Fibroblast of skin of left quadriceps (primary cell): Measurements from ENCODE around the gene SLC22A17.

Source experiments
- DNase-seq, 2 experiments: peaks; one replicate each; pipeline ENCODE4 v3.0.0-alpha.2; 2013; ENCODE audit warnings: low read depth in 2 of 2

The SLC22A17 gene

DNA sequence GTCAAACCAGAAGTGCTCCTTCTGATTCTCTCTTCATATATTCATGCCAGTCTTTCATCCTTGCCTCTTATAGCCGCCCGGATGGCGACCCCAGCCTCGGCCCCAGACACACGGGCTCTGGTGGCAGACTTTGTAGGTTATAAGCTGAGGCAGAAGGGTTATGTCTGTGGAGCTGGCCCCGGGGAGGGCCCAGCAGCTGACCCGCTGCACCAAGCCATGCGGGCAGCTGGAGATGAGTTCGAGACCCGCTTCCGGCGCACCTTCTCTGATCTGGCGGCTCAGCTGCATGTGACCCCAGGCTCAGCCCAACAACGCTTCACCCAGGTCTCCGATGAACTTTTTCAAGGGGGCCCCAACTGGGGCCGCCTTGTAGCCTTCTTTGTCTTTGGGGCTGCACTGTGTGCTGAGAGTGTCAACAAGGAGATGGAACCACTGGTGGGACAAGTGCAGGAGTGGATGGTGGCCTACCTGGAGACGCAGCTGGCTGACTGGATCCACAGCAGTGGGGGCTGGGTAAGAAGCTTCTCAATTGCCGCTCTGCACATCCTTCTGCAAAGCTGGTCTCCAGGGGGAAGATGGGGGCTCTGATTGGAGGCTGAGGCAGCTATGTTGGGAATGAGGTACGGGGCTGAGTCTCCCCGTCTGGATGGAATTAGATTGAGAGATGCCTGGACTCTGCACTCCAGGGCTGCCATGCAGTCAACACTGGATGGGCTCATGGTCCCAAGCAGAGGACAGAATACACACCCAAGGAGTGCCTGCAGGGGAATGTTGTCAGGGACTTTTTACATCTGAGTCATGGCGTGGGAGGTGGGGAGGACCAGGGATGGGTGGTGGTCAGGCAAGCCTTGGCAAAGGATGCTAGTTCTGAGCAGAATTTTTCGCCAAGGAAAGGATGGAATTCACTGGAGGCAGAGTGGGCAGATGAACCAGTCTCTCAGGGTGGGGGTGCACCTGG lies 44.7 kb downstream of the SLC22A17 start:
- DNase-seq: no peak

DNA sequence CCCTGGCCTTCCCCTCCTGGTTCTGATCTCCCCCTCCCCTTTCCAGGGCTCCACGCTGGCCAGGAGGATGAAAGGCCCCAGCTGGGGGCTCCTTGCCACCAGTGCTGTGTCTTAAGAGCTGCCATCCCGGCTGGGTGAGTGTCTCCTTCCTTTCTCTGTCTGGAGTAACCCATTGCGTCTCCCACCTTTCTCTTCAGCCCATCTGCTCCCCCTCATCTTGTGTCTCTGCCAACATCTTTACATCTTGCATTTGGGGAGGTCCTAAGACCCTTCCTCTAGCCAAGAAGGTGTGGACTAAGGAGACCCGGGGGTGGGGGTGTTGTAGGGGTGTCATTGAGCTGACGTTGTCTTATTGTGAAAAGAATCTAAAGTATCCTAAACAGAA lies 45.5 kb downstream of the SLC22A17 start:
- no peak for DNase-seq

DNA sequence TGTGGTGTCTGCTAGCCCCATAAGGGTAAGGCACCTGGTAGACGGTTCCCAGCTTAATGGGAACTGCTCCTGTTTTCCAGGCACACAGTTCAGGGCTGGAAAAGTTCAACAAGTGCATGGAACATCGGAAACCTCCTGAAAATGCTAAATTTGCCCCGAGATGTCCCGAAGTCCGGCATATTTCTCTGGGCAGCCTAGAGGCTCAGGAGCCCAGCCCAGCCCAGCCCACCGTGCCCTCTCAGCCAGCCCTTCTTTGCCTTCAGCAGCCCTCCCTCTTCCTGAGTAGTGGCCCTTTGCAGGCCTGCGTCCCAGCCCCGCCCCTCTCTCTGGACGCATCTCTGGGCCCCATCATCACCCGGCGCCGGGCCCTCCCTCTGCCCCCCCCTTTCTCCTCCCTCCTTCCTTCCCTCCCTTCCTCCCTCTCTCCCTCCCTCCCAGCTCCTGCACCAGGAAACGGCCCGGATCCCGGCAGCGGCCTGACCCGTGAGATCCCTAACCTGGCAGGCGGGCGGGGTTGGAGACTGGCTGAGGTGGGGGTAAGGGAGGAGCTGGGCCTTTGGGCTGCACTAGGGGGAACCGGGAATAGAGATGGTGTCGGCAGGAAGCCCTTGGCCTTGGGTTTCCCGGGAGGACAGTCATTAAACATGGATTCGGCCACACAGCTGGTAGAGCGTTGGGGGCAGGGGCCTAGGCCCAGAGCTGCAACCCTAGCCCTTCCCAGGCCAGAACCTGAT lies 46.1 kb downstream of the SLC22A17 start, which contains the start of gene BCL2L2:
Gene BCL2L2 (plus strand): TSS at position 422 of the 734 bp plus-strand sequence. CDS start 935 bp downstream, outside the sequence.
- DNase-seq: peak; percentile 69 to 71

DNA sequence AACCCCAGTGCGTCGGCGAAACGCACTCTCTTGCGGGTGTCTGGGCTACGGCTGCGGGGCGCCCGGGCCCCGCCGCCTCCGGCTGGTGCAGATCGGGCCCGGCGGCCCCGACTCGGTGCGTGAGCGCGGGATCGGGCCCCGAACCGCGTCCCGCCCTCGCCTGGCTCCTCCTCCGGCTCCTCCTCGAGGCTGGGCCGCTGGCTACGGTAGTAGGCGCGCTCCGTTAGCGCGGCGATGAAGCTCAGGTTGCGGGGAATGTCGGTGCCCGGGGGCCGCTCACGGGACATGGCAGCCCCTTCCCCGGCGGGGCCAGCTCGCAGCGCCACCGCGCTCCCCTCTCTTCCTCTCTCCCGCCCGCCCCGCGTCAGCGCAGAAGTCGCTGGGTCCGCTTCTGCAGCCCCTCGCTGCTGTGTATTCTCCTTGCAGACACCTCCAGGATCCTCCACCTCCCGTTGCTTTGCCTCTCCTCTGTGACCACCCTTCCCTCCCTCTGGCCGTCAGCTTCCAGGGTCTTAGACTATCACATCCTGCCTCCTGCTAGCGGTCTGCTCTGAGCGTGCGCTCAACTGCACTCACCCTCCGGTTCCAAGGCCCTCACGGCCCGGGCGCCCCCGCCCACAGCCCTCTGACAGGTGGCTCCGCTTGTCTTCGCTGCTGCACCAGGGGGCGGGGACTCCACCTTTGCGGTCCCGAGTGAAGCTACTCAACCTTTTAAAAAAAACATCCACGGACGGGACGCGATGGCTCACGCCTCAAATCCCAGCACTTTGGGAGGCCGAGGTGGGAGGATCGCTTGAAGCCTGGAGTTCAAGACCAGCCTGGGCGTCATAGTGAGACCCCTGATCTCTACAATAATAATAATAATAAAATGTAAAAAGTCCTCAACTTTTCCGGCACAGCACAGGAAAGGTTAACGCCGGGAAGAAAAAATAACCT lies 50.1 kb downstream of the SLC22A17 start, which contains the start of gene PPP1R3E:
Gene PPP1R3E (minus strand): TSS at position 570 of the 936 bp plus-strand sequence. CDS start 283 bp downstream, at position 287.
- DNase-seq: no peak

DNA sequence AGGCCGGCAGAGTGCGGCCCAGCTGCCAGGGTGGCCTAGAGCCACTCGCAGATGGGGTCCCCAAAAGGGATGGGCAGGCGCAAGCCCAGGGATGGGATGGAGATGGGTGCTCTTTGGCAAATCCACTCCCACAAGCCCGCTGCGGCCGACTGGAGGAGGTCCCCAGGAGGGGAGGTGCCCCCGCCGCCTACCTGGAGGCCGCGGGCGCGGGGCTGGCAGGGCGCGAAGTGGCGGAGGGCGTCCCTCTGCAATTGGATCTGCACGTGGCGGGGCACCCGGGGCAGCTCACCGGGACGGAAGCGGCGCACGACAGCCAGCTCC lies 50.8 kb downstream of the SLC22A17 start:
- DNase-seq: no peak

DNA sequence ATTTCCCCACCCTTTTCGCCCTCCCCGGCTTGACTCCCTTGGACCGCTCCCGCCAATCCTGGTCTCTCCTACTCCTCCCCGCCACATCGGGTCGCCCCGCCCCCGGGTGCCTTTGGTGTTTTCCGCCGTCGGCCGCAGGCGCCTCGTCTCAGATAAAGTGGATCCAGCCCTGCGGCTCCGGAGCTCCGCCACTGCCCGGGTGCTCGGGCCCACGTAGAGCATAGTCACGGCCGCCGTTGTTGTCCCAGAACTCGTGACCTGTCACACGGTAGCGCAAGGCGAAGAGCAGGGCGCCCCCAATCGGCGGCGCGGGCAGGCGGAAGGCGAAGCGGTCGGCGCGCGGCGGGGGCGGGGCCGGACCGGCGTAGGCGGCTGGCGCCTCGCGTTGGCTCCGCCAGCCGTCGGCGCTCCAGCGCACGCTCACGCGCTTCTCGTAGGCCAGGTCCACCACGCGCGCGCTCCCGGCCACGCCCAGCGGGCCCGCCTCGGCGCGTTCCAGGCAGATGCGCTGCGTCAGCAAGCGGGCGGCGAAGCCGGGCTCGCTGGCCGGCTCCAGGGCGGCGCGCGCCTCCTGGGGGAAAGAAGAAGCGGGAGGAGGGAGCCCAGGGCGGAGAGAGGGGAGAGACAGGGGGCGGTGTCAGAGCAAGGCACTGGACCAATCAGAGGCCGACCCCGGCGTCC lies 51.3 kb downstream of the SLC22A17 start:
- peak; percentile 97 to 98 for DNase-seq

DNA sequence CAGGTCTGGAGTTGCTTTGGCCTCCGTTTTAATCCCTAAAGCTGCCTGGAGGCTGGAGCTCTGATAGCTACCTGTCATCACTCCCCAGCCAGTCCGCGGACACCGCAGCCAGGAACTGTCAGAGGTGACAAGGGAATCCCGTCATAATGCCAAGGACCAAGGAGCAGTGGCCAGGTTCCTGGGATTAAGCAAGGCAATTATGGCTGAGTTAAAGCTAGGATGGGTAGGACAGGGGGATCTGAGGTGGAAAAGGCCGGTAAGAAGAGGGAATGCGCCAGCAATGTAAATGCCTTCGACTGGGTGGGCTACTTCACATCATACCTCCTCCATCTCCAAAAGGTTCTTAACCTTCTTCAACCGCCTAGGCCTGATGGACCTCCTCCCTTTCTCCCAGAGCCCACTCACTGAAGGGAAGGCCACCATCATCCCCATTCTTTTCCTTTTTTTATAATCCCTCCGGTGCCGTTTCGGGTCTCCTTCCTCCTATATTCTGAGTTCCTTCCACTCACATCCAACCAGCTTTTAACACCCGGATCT lies 51.9 kb downstream of the SLC22A17 start:
- no peak for DNase-seq

DNA sequence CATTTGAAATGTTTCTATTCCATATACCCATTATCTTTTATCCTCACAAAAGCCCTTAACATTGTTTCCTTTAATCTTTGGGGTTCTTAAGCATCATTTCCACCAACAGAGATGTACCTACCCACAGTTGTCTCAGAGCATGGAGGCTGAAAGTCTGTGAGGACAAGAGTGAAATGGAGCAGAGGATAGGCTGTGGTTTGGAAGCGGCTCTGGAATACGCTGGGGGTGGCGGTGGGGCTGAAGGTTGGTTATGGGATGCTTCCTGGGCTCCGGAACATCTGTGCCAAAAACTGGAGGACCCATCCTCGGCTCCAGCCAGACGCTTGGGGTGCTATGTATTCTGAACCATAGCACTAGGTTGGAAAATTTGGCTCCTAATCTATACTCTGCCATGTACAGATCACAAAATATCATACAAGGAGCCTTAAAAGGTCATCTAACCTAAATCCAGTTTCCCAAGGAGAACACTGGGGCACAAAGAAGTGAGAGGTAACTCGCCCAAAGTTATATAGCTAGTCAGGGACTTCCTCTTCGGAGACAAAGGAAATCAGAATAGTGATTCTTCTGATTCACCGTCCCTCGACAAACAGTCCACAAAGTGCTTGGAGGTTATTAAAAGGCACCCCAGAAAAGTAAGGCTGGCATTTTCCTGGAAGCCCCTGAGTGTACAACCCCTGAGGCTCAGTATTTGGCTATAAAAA lies 52.6 kb downstream of the SLC22A17 start:
- DNase-seq: no peak

DNA sequence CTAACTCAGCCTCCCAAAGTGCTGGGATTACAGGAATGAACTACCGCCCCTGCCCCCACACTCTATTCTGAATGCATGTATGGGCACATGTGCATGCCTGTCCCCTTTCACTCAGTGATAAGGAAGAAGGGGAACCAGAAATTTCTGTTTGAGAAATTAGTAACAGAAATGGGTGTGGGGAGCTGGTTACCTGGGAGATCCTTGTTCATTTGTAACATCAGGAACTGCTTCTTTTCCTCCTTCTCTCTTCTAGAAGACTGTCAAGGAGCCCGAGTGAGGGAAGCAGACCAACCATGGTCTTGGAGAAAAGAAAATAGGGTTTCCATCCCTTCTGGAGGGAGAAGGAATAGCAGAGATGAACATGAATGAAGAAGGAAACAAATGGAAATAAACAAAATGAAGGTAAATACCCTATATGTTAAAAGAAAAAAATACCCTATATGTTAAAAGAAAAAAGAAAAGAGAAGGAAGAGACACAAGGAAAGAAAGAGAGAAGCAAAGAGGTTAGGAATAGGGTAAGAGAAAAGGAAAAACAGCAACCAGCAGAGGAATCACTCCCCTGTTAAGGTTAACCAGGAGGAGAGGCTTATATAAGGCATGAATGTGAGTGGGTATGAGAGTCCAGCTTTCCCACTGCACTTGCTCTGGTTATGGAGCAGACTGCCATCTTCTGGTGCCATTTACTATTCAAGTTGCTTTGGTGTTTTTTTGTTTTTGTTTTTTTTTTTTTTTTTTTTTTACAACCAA lies 53.3 kb downstream of the SLC22A17 start:
- no peak for DNase-seq

DNA sequence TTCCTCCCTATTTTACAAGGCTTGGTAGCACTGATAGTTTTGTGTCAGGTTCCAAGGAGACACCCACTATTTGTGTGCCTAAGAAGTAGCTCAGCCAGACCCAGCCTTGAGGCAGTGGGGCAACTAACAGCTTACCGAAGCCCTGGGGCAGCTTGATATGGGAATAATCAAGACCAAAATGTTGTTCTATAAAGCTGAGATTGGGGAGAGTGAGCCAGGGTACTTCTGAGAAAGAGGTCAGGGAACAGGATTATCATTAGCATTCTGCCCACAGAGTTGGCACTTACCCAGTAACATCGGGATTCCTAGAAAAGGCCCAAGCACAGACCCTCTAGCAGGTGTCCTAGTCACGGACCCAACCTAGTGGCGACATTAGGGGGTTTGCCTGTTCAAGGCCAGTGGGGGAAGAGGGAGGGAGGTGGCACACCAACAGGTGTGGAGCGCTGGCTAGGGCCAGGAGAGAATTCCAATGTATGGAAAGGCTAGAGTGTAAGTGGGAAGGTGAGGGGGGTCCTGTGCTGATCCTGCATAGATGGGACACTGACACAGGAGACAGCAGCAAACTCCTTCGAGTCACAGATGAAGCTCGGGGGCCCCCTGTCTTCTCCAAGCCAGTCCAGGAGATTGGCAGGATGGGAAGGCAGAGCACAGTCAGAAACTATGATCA lies 54.9 kb downstream of the SLC22A17 start:
- DNase-seq: no peak

DNA sequence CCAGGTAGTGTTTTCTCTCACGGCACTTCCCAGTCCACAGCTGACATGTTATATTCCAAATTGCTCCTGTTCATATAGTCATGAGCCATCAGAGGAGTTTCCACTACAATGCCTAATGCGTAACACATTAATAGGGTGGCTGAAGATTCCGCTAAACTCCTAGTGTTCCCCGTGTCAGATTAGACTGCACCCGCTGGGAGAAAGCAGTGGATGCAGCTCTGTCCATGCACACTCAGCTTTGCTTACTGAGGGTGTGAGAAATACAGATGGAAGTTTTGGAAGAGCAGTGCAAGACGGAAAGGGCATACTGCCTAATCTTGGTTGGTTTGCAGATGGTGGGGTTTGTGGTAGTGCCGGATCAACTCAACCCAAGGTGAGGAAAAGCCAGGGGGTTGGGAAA lies 55.6 kb downstream of the SLC22A17 start:
- no peak for DNase-seq
